Loucy (cell line): ENCODE measurements around the gene LRRC57.

ENCODE experiments used
- EZH2phosphoT487 ChIP-seq: fragments of 200-600 bp; IDR thresholded peaks from 2 replicates; pipeline ENCODE4 v1.6.1; 2018; ENCODE audit warnings: antibody characterized with exemption, mild to moderate bottlenecking, moderate library complexity, borderline replicate concordance
- TF ChIP-seq, protein P1 (sequence below): fragments of 200-600 bp; sonication (generic); conservative IDR thresholded peaks from 2 replicates; pipeline ENCODE4 v1.5.1; 2014; ENCODE audit warnings: mild to moderate bottlenecking, antibody characterized with exemption, low read length

DNA sequence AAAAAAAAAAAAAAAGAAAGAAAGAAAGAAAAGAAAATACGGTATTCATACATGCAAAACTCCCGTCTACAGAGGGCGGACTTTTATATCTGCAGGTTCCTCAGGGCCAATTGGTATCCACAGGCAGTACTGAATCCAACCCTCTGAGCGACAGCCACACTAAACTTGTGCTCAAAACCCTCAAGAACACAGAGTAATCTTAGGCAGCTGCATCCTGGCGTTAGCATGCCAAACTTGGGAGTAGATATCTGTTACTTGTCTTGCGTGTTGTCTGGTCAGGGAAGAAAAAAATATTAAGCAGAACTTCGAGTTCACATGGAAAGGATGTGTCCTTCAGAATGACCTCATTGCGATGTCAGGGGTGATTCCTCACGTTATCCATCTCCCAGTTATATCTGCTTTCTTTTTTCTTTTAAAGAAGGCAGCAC, 40.3 kb downstream of the LRRC57 start:
- TF ChIP-seq, protein P1, sequence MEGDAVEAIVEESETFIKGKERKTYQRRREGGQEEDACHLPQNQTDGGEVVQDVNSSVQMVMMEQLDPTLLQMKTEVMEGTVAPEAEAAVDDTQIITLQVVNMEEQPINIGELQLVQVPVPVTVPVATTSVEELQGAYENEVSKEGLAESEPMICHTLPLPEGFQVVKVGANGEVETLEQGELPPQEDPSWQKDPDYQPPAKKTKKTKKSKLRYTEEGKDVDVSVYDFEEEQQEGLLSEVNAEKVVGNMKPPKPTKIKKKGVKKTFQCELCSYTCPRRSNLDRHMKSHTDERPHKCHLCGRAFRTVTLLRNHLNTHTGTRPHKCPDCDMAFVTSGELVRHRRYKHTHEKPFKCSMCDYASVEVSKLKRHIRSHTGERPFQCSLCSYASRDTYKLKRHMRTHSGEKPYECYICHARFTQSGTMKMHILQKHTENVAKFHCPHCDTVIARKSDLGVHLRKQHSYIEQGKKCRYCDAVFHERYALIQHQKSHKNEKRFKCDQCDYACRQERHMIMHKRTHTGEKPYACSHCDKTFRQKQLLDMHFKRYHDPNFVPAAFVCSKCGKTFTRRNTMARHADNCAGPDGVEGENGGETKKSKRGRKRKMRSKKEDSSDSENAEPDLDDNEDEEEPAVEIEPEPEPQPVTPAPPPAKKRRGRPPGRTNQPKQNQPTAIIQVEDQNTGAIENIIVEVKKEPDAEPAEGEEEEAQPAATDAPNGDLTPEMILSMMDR = no peak
- no peak for TF ChIP-seq EZH2phosphoT487
